HepG2 (cell line): ENCODE measurements around the gene RNASE7. TPM values are rescaled to one million over a fixed set of nuclear protein-coding genes. Genes with fewer than 3 reads are reported as not detected.

ENCODE experiments used
- AGO1 ChIP-seq: fragments of 200-400 bp; formaldehyde crosslinking; IDR thresholded peaks from 2 replicates; pipeline ENCODE4 v1.6.1; 2017; ENCODE audit warnings: mild to moderate bottlenecking, low read depth, low read length, moderate library complexity; ENCODE audit not compliant: poor library complexity, severe bottlenecking
- ARNT ChIP-seq: fragments of 450-650 bp; IDR thresholded peaks from 2 replicates; pipeline ENCODE4 v1.6.1; 2017
- ARNTL ChIP-seq: sonication (generic); formaldehyde crosslinking; IDR thresholded peaks from 2 replicates; pipeline ENCODE4 v1.4.0; 2020; ENCODE audit warnings: mild to moderate bottlenecking, missing genetic modification reagents
- HNRNPK ChIP-seq: fragments of 200-400 bp; formaldehyde crosslinking; IDR thresholded peaks from 2 replicates; pipeline ENCODE4 v1.6.1; 2018; ENCODE audit warnings: low read length, low read depth, moderate library complexity, mild to moderate bottlenecking; ENCODE audit not compliant: poor library complexity, severe bottlenecking
- KDM4B ChIP-seq: sonication (generic); formaldehyde crosslinking; IDR thresholded peaks from 2 replicates; pipeline ENCODE4 v1.4.0; 2020; ENCODE audit warnings: missing genetic modification reagents
- RAD51 ChIP-seq: fragments of 450-650 bp; IDR thresholded peaks from 2 replicates; pipeline ENCODE4 v1.6.1; 2016; ENCODE audit warnings: borderline replicate concordance
- REXO4 ChIP-seq: sonication (generic); formaldehyde crosslinking; IDR thresholded peaks from 2 replicates; pipeline ENCODE4 v1.8.0; 2022; ENCODE audit warnings: missing genetic modification reagents, mild to moderate bottlenecking, borderline replicate concordance
- RFXAP ChIP-seq: sonication (generic); formaldehyde crosslinking; IDR thresholded peaks from 2 replicates; pipeline ENCODE4 v1.4.0; 2020; ENCODE audit warnings: missing genetic modification reagents, borderline replicate concordance
- YEATS4 ChIP-seq: sonication (generic); formaldehyde crosslinking; IDR thresholded peaks from 2 replicates; pipeline ENCODE4 v1.4.0; 2020; ENCODE audit warnings: missing genetic modification reagents, borderline replicate concordance
- YY1 ChIP-seq: IDR thresholded peaks from 2 replicates; pipeline ENCODE4 v1.6.1; 2011; ENCODE audit warnings: low read length, low read depth, moderate library complexity, mild to moderate bottlenecking; ENCODE audit not compliant: insufficient read depth, insufficient replicate concordance
- ZFP36L1 ChIP-seq: sonication (generic); formaldehyde crosslinking; IDR thresholded peaks from 2 replicates; pipeline ENCODE4 v1.8.0; 2022; ENCODE audit warnings: mild to moderate bottlenecking, missing genetic modification reagents, moderate library complexity
- ZNF232 ChIP-seq: sonication (generic); formaldehyde crosslinking; IDR thresholded peaks from 2 replicates; pipeline ENCODE4 v1.4.0; 2020; ENCODE audit warnings: missing genetic modification reagents, borderline replicate concordance
- ZNF256 ChIP-seq: sonication (generic); formaldehyde crosslinking; conservative IDR thresholded peaks from 2 replicates; pipeline ENCODE4 v1.4.0; 2020; ENCODE audit warnings: missing genetic modification reagents
- ZNF616 ChIP-seq: sonication (generic); formaldehyde crosslinking; IDR thresholded peaks from 2 replicates; pipeline ENCODE4 v1.5.0; 2020; ENCODE audit warnings: low read depth, mild to moderate bottlenecking, missing genetic modification reagents
- ZNF724P ChIP-seq: sonication (generic); formaldehyde crosslinking; IDR thresholded peaks from 2 replicates; pipeline ENCODE4 v1.8.0; 2022; ENCODE audit warnings: missing genetic modification reagents, borderline replicate concordance
- ZNF788 ChIP-seq: sonication (generic); formaldehyde crosslinking; IDR thresholded peaks from 2 replicates; pipeline ENCODE4 v1.5.0; 2020; ENCODE audit warnings: mild to moderate bottlenecking, missing genetic modification reagents, borderline replicate concordance
- polyA plus RNA-seq, 8 experiments: library from polyadenylated mRNA; depleted of rRNA in 3 of 8; stranded (reverse) in 7 of 8; unstranded in 1 of 8; fragments of >200 nt; fragmentation: Illumina TruSeq in 4 of 8; extraction: Trizol in 4 of 8; gene quantifications; 2 replicates each; pipeline versions ENCODE4 v1.2.1 to v1.2.3, GENCODE V29; 2011 to 2016; ENCODE audit warnings: low read depth in 4 of 8, missing spikeins in 1 of 8, mixed read lengths in 1 of 8; ENCODE audit not compliant: insufficient read depth in 1 of 8
- total RNA-seq, 5 experiments: library from RNA; depleted of rRNA; stranded (reverse); fragments of >200 nt; fragmentation: Illumina TruSeq; extraction: Trizol; gene quantifications; 2 replicates each; pipeline ENCODE4 v1.2.3, GENCODE V29; 2016; ENCODE audit warnings: low read depth in 1 of 5
- TF ChIP-seq, protein P1 (sequence below): sonication (generic); formaldehyde crosslinking; IDR thresholded peaks from 2 replicates; pipeline ENCODE4 v1.4.0; 2020; ENCODE audit warnings: mild to moderate bottlenecking, missing genetic modification reagents
- TF ChIP-seq, protein P2 (sequence below): sonication (generic); formaldehyde crosslinking; IDR thresholded peaks from 2 replicates; pipeline ENCODE4 v1.5.1; 2020; ENCODE audit warnings: mild to moderate bottlenecking, missing genetic modification reagents, moderate library complexity
- TF ChIP-seq, protein P3 (sequence below): sonication (generic); formaldehyde crosslinking; IDR thresholded peaks from 2 replicates; pipeline ENCODE4 v1.4.0; 2020; ENCODE audit warnings: missing genetic modification reagents

The RNASE7 gene
- total and polyA plus RNA-seq, 2 of the 13 experiments (the other 11 are each of a cell fraction or from before 2014, with no cell fraction given), result 0.04 TPM; not detected in 1

DNA sequence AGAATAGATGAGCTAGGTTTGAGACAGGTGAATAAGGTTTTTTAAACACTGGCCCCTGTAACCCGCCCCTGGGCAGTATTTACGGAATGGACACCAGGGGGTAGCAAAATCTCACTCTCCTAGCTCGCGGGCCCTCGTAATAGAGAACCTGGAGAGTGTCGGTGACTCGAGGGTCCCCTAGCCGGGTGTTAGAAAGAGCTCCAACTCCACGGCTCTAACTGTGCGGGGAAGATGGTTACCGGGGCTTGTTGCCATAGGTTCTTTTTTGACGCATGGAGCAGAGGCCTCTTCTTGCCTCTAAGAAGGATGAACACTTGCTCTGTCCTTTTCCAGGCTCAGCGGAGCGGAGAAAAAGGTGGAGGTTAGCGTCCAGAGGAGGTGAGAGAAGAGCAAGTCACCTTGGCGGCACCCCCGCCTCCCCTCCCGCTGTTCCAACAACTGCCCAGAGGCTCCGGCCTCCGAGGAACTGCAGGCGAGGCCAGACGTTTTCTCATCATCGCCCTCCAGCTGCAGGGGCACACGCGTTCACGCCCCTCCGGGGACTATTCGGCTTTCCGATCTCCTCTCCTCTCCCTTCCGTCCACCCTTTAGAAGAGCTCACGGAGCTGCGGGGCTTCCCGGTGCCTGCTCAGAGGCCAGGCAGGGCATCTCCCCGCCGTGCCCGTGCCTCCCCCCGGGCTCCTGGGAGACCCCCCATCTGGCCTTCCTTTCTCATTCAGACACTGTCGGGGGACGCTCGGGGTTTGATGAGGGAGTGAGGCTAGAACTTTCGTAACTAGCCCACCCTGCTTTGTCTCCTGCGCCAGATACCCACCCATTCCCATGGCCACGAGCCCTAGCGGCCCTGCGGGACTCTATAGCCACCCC, 26.6 kb downstream of the RNASE7 start (continued):
- TF ChIP-seq ZNF616 (no peak), RFXAP (CRISPR knock-in tag) (0 out of 2 replicates have a peak, but pooled peaks have one; percentile 50), ZNF724P (no peak), ZFP36L1 (CRISPR knock-in tag) (0 out of 2 replicates have a peak, but pooled peaks have one; percentile 45), ARNT (no peak), AGO1 (no peak), ARNTL (CRISPR knock-in tag) (0 out of 2 replicates have a peak, but pooled peaks have one; percentile 20), ZNF232 (CRISPR knock-in tag) (peak; percentile 56; the same call in 1 of the 2 replicates), ZNF788 (no peak), HNRNPK (no peak), RAD51 (no peak), KDM4B (CRISPR knock-in tag) (no peak; the same call in 1 of the 2 replicates), REXO4 (no peak), YEATS4 (no peak), YY1 (no peak), ZNF256 (CRISPR knock-in tag) (no peak)
- TF ChIP-seq, protein P1, sequence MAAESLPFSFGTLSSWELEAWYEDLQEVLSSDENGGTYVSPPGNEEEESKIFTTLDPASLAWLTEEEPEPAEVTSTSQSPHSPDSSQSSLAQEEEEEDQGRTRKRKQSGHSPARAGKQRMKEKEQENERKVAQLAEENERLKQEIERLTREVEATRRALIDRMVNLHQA (CRISPR knock-in tag), result no peak
- TF ChIP-seq, protein P2, sequence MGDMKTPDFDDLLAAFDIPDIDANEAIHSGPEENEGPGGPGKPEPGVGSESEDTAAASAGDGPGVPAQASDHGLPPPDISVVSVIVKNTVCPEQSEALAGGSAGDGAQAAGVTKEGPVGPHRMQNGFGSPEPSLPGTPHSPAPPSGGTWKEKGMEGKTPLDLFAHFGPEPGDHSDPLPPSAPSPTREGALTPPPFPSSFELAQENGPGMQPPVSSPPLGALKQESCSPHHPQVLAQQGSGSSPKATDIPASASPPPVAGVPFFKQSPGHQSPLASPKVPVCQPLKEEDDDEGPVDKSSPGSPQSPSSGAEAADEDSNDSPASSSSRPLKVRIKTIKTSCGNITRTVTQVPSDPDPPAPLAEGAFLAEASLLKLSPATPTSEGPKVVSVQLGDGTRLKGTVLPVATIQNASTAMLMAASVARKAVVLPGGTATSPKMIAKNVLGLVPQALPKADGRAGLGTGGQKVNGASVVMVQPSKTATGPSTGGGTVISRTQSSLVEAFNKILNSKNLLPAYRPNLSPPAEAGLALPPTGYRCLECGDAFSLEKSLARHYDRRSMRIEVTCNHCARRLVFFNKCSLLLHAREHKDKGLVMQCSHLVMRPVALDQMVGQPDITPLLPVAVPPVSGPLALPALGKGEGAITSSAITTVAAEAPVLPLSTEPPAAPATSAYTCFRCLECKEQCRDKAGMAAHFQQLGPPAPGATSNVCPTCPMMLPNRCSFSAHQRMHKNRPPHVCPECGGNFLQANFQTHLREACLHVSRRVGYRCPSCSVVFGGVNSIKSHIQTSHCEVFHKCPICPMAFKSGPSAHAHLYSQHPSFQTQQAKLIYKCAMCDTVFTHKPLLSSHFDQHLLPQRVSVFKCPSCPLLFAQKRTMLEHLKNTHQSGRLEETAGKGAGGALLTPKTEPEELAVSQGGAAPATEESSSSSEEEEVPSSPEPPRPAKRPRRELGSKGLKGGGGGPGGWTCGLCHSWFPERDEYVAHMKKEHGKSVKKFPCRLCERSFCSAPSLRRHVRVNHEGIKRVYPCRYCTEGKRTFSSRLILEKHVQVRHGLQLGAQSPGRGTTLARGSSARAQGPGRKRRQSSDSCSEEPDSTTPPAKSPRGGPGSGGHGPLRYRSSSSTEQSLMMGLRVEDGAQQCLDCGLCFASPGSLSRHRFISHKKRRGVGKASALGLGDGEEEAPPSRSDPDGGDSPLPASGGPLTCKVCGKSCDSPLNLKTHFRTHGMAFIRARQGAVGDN (CRISPR knock-in tag), result peak; percentile 76
- TF ChIP-seq, protein P3, sequence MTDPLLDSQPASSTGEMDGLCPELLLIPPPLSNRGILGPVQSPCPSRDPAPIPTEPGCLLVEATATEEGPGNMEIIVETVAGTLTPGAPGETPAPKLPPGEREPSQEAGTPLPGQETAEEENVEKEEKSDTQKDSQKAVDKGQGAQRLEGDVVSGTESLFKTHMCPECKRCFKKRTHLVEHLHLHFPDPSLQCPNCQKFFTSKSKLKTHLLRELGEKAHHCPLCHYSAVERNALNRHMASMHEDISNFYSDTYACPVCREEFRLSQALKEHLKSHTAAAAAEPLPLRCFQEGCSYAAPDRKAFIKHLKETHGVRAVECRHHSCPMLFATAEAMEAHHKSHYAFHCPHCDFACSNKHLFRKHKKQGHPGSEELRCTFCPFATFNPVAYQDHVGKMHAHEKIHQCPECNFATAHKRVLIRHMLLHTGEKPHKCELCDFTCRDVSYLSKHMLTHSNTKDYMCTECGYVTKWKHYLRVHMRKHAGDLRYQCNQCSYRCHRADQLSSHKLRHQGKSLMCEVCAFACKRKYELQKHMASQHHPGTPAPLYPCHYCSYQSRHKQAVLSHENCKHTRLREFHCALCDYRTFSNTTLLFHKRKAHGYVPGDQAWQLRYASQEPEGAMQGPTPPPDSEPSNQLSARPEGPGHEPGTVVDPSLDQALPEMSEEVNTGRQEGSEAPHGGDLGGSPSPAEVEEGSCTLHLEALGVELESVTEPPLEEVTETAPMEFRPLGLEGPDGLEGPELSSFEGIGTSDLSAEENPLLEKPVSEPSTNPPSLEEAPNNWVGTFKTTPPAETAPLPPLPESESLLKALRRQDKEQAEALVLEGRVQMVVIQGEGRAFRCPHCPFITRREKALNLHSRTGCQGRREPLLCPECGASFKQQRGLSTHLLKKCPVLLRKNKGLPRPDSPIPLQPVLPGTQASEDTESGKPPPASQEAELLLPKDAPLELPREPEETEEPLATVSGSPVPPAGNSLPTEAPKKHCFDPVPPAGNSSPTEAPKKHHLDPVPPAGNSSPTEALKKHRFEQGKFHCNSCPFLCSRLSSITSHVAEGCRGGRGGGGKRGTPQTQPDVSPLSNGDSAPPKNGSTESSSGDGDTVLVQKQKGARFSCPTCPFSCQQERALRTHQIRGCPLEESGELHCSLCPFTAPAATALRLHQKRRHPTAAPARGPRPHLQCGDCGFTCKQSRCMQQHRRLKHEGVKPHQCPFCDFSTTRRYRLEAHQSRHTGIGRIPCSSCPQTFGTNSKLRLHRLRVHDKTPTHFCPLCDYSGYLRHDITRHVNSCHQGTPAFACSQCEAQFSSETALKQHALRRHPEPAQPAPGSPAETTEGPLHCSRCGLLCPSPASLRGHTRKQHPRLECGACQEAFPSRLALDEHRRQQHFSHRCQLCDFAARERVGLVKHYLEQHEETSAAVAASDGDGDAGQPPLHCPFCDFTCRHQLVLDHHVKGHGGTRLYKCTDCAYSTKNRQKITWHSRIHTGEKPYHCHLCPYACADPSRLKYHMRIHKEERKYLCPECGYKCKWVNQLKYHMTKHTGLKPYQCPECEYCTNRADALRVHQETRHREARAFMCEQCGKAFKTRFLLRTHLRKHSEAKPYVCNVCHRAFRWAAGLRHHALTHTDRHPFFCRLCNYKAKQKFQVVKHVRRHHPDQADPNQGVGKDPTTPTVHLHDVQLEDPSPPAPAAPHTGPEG, result no peak
